HCT116 (cell line): ENCODE measurements around the gene RGS6. TPM values are rescaled to one million over a fixed set of nuclear protein-coding genes. Genes with fewer than 3 reads are reported as not detected.

Source experiments
- ATAC-seq: fragments of 200-7000 bp; cut with Tn5 transposase; 2 replicates; pipeline ENCODE4 v1.9.1; 2020; ENCODE audit warnings: mild to moderate bottlenecking, moderate library complexity
- BruUV-seq: library from RNA; stranded (reverse); fragments of 400-500 nt; replicated peaks from 2 replicates; lab custom pipeline; 2021; lab: Mats Ljungman, UMichigan
- CTCF ChIA-PET: fragments of 300-600 bp; sonication (Branson Sonifier 250); formaldehyde crosslinking; loops from one replicate; lab custom pipeline; 2021; ENCODE audit warnings: antibody characterized with exemption; lab: Charles Lee
- POLR2A ChIA-PET: fragments of 300-600, 350-600 bp; sonication (Branson Sonifier 250); formaldehyde crosslinking; loops from one replicate; lab custom pipeline; 2021; ENCODE audit warnings: antibody characterized with exemption; lab: Charles Lee
- RAD21 ChIA-PET, 2 experiments: fragments of 300-600 bp; sonication (Branson Sonifier 250); formaldehyde crosslinking; loops; one replicate each; lab custom pipeline; 2023; ENCODE audit warnings: low total read pairs in 2 of 2; ENCODE audit not compliant: uncharacterized antibody in 2 of 2, unreplicated experiment in 2 of 2, low non-redundant PET in 1 of 2; lab: Charles Lee
- DNase-seq: peaks from one replicate; pipeline ENCODE4 v3.0.0-alpha.2; 2010; ENCODE audit warnings: low read depth, low spot score
- H2AFZ ChIP-seq: fragments of 200-600 bp; shearing (Covaris generic), sonication (generic); 2 replicates; pipeline ENCODE4 v1.6.1; 2017; ENCODE audit warnings: low read depth, mixed run types, mixed read lengths, antibody characterized with exemption, low read length; ENCODE audit not compliant: poor library complexity, severe bottlenecking
- H3K27ac ChIP-seq: 2 replicates; pipeline ENCODE4 v1.5.1; 2012; ENCODE audit warnings: low read depth, low read length
- H3K27me3 ChIP-seq: fragments of 200-600 bp; sonication (generic); 2 replicates; pipeline ENCODE4 v1.6.1; 2016; ENCODE audit warnings: mixed run types, low read length, mixed read lengths; ENCODE audit not compliant: insufficient read depth
- H3K36me3 ChIP-seq, 2 experiments: fragments of 200-500 bp in 1 of 2; fragments of 200-600 bp in 1 of 2; sonication (Bioruptor generic) in 1 of 2; sonication (generic) in 1 of 2; 2 replicates each; pipeline versions ENCODE4 v1.5.1 to v1.6.1; 2014 to 2016; ENCODE audit warnings: low read length in 2 of 2, inconsistent platforms in 1 of 2, mixed read lengths in 1 of 2, mixed run types in 1 of 2; ENCODE audit not compliant: insufficient read depth in 2 of 2, control insufficient read depth in 1 of 2
- H3K4me1 ChIP-seq, 2 experiments: fragments of 200-600 bp in 1 of 2; sonication (generic) in 1 of 2; 2 replicates each; pipeline versions ENCODE4 v1.5.1 to v1.6.1; 2012 to 2017; ENCODE audit warnings: low read length in 2 of 2, inconsistent platforms in 1 of 2, mild to moderate bottlenecking in 1 of 2, mixed read lengths in 1 of 2, mixed run types in 1 of 2, moderate library complexity in 1 of 2; ENCODE audit not compliant: insufficient read depth in 2 of 2, control insufficient read depth in 1 of 2
- H3K4me2 ChIP-seq: fragments of 200-600 bp; sonication (generic); 2 replicates; pipeline ENCODE4 v1.6.1; 2017; ENCODE audit warnings: mixed run types, low read length, mixed read lengths
- H3K4me3 ChIP-seq, 2 experiments: fragments of 200-600 bp in 1 of 2; sonication (generic) in 1 of 2; replicated peaks in 1 of 2; 2 replicates each; pipeline ENCODE4 v1.5.1; 2011 to 2016; ENCODE audit warnings: low read length in 2 of 2, control low read depth in 1 of 2, low read depth in 1 of 2, mild to moderate bottlenecking in 1 of 2, mixed read lengths in 1 of 2, mixed run types in 1 of 2
- H3K79me2 ChIP-seq: fragments of 200-600 bp; sonication (generic); 2 replicates; pipeline ENCODE4 v1.6.1; 2017; ENCODE audit warnings: mild to moderate bottlenecking, mixed run types, low read length, moderate library complexity, mixed read lengths; ENCODE audit not compliant: insufficient read depth
- H3K9ac ChIP-seq: fragments of 200-600 bp; sonication (generic); 2 replicates; pipeline ENCODE4 v1.6.1; 2016; ENCODE audit warnings: low read length, mixed read lengths
- H3K9me2 ChIP-seq: fragments of 200-600 bp; sonication (generic), shearing (Covaris generic); 2 replicates; pipeline ENCODE4 v1.6.1; 2017; ENCODE audit warnings: mixed run types, mild to moderate bottlenecking, moderate library complexity; ENCODE audit not compliant: insufficient read depth
- H3K9me3 ChIP-seq, 2 experiments: fragments of 200-500 bp in 1 of 2; fragments of 200-600 bp in 1 of 2; sonication (Bioruptor generic) in 1 of 2; sonication (generic) in 1 of 2; 2 replicates each; pipeline ENCODE4 v1.6.1; 2014 to 2017; ENCODE audit warnings: low read length in 2 of 2, mixed read lengths in 2 of 2, inconsistent platforms in 1 of 2, low read depth in 1 of 2, mild to moderate bottlenecking in 1 of 2, mixed run types in 1 of 2, moderate library complexity in 1 of 2; ENCODE audit not compliant: control insufficient read depth in 1 of 2, insufficient read depth in 1 of 2
- H4K20me1 ChIP-seq: fragments of 200-600 bp; sonication (generic), shearing (Covaris generic); 2 replicates; pipeline ENCODE4 v1.6.1; 2017; ENCODE audit warnings: mixed run types, mild to moderate bottlenecking, moderate library complexity; ENCODE audit not compliant: insufficient read depth
- EGR1 ChIP-seq: IDR thresholded peaks from 2 replicates; pipeline ENCODE4 v1.6.1; 2012; ENCODE audit warnings: low read depth
- EZH2phosphoT487 ChIP-seq: fragments of 200-600 bp; IDR thresholded peaks from 2 replicates; pipeline ENCODE4 v1.6.1; 2018; ENCODE audit warnings: antibody characterized with exemption, borderline replicate concordance
- FOSL1 ChIP-seq: IDR thresholded peaks from 2 replicates; pipeline ENCODE4 v1.6.1; 2012; ENCODE audit warnings: low read depth
- POLR2AphosphoS5 ChIP-seq: IDR thresholded peaks from 2 replicates; pipeline ENCODE4 v1.6.1; 2011; ENCODE audit warnings: mild to moderate bottlenecking, low read depth, low read length, moderate library complexity
- RAD21 ChIP-seq: IDR thresholded peaks from 2 replicates; pipeline ENCODE4 v1.6.1; 2012; ENCODE audit warnings: low read depth, mild to moderate bottlenecking
- YY1 ChIP-seq: IDR thresholded peaks from 2 replicates; pipeline ENCODE4 v1.6.1; 2011; ENCODE audit warnings: low read length, low read depth, moderate library complexity, mild to moderate bottlenecking; ENCODE audit not compliant: insufficient replicate concordance; ENCODE audit errors: extremely low read depth
- ZFX ChIP-seq: fragments of 450-650 bp; IDR thresholded peaks from 2 replicates; pipeline ENCODE4 v1.6.1; 2017
- intact Hi-C: fragments of 100-400 bp; cut with micrococcal nuclease; formaldehyde crosslinking; loops from 2 replicates; pipeline ENCODE4 v1.10.0; 2022
- total RNA-seq: library from RNA; stranded (reverse); gene quantifications from one replicate; pipeline ENCODE4 v1.2.1, GENCODE V29; 2021; ENCODE audit not compliant: unreplicated experiment
- TF ChIP-seq, protein P1 (sequence below), 3 experiments: fragments of 200-600 bp in 1 of 3; sonication (generic) in 1 of 3; IDR thresholded peaks in 2 of 3; conservative IDR thresholded peaks in 1 of 3; 2 replicates each; pipeline ENCODE4 v1.5.1; 2012 to 2017; ENCODE audit warnings: low read depth in 2 of 3, low read length in 2 of 3, antibody characterized with exemption in 1 of 3, borderline replicate concordance in 1 of 3, control low read depth in 1 of 3, mild to moderate bottlenecking in 1 of 3, mixed read lengths in 1 of 3, mixed run types in 1 of 3, moderate library complexity in 1 of 3; ENCODE audit not compliant: insufficient read depth in 1 of 3

RGS6 gene
- total RNA-seq, 1 experiment from 2014 or later, result 4.7 TPM

DNA sequence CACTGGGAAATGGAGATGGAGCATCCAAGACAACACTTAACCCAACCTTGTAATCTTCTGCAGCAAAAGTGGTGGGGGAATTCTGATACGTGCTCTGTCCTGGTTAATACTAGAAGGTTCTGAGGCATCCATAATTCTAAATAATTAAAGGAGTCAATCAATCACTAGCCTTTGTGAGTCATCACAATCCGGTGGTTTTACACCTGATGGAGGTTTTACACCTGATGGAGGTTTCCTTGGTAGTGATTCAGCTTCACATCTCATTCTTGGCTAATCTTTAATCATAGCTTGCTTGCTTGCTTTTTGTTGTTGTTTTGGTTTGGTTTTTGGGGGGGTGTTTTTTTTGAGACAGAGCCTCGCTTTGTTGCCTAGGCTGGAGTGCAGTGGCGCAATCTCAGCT is 618.3 kb downstream of the RGS6 start (continued):
- TF ChIP-seq EGR1 (no peak), YY1 (no peak)

DNA sequence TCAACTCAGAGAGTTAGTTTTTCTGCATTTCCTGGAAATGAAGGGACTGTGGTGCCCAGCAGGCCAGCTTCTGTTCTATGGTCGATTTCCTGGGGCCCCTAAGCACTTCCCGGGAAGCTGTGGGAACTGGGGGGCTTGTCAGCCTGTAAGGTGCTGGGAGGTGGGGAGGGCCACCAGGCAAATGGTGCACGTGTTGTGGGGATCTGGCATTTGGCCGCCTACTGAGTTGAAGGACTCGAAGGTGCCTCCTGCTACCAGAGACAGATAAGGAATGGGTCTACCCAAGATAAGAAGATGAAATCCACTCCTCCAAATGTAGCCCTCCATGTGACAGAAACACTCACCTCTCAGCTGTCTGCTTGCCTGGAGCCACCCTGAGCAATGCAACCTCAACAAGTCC is 620.0 kb downstream of the RGS6 start:
- H3K4me1 ChIP-seq, result peaks cover 0 to 8% of the 10 kb centered on the region in 2 experiments; a peak in 1 of 4 replicates
- DNase-seq (no peak), ATAC-seq (no peak)
- no peaks in the 10 kb centered on the region for H3K9me2 ChIP-seq
- intact Hi-C loops, result no loop called here
- H3K4me2 ChIP-seq, result no peak overlapping the region
- H3K9me3 ChIP-seq, result no peaks in the 10 kb centered on the region
- H3K9ac ChIP-seq, result no peak overlapping the region
- no peaks in the 10 kb centered on the region for H3K36me3 ChIP-seq
- BruUV-seq, result no TSS peak
- H3K27ac ChIP-seq, result no peak overlapping the region
- H3K4me3 ChIP-seq, result no peak overlapping the region
- peaks cover 28% of the 10 kb centered on the region for H3K27me3 ChIP-seq
- CTCF ChIA-PET, result no interaction called here
- no peak overlapping the region for H2AFZ ChIP-seq
- no peaks in the 10 kb centered on the region for H4K20me1 ChIP-seq
- RAD21 ChIA-PET, result no interaction called here
- POLR2A ChIA-PET, result no interaction called here
- TF ChIP-seq ZFX (no peak), FOSL1 (no peak), RAD21 (no peak), EZH2phosphoT487 (no peak), POLR2AphosphoS5 (no peak)
- TF ChIP-seq, protein P1, sequence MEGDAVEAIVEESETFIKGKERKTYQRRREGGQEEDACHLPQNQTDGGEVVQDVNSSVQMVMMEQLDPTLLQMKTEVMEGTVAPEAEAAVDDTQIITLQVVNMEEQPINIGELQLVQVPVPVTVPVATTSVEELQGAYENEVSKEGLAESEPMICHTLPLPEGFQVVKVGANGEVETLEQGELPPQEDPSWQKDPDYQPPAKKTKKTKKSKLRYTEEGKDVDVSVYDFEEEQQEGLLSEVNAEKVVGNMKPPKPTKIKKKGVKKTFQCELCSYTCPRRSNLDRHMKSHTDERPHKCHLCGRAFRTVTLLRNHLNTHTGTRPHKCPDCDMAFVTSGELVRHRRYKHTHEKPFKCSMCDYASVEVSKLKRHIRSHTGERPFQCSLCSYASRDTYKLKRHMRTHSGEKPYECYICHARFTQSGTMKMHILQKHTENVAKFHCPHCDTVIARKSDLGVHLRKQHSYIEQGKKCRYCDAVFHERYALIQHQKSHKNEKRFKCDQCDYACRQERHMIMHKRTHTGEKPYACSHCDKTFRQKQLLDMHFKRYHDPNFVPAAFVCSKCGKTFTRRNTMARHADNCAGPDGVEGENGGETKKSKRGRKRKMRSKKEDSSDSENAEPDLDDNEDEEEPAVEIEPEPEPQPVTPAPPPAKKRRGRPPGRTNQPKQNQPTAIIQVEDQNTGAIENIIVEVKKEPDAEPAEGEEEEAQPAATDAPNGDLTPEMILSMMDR (IDR thresholded peaks at IDR 0.05 in 2 of 3, conservative IDR thresholded peaks at IDR 0.05 in 1 of 3; ENCODE audit: borderline replicate concordance in 1 of 3, insufficient read depth in 1 of 3, low read depth in 2 of 3, low read length in 2 of 3), result no peak
- no peaks in the 10 kb centered on the region for H3K79me2 ChIP-seq
